ENCODE measurements around the gene SMPD3. TPM values are rescaled to one million over a fixed set of nuclear protein-coding genes. Genes with fewer than 3 reads are reported as not detected.

Gene SMPD3
- total RNA-seq, 1 experiment from 2014 or later: 1.4 TPM

GRCh38 chr16:68416057-68417046 is 32.0 kb downstream of the SMPD3 start (continued):
- TF ChIP-seq ZMAT4 (CRISPR knock-in tag; IDR thresholded peaks at IDR 0.05): no peak
- no peak for TF ChIP-seq MAX (CRISPR knock-in tag; IDR thresholded peaks at IDR 0.05)

GRCh38 chr16:68414581-68414980 is 33.7 kb downstream of the SMPD3 start:
- no peak for DNase-seq (ENCODE audit: low spot score)
- H3K27ac Mint-ChIP-seq: no peak overlapping the region
- H3K9me3 Mint-ChIP-seq: no peaks in the 10 kb centered on the region
- ChIA-PET CTCF (no interaction called here), POLR2A (no interaction called here)
- TF ChIP-seq RORB (CRISPR knock-in tag; IDR thresholded peaks at IDR 0.05) (no peak), ZNF416 (CRISPR knock-in tag; IDR thresholded peaks at IDR 0.05) (no peak), CREM (CRISPR knock-in tag; IDR thresholded peaks at IDR 0.05) (no peak), MXD4 (CRISPR knock-in tag; IDR thresholded peaks at IDR 0.05; ENCODE audit: borderline replicate concordance) (no peak), SMAD4 (CRISPR knock-in tag; IDR thresholded peaks at IDR 0.05) (no peak), ZNF263 (CRISPR knock-in tag; IDR thresholded peaks at IDR 0.05; ENCODE audit: low read depth) (no peak), JUN (CRISPR knock-in tag; IDR thresholded peaks at IDR 0.05) (no peak), ZNF512 (CRISPR knock-in tag; IDR thresholded peaks at IDR 0.05; ENCODE audit: borderline replicate concordance) (no peak), NFYB (CRISPR knock-in tag; conservative IDR thresholded peaks at IDR 0.05; ENCODE audit: low read depth) (no peak), NR2C2 (CRISPR knock-in tag; IDR thresholded peaks at IDR 0.05) (no peak), ESRRA (CRISPR knock-in tag; IDR thresholded peaks at IDR 0.05; ENCODE audit: borderline replicate concordance) (no peak), PRRX2 (CRISPR knock-in tag; IDR thresholded peaks at IDR 0.05) (no peak)
- H3K4me1 Mint-ChIP-seq: no peaks in the 10 kb centered on the region
- H3K27me3 Mint-ChIP-seq (ENCODE audit: low read depth): no peaks in the 10 kb centered on the region; the same call in 1 of the 2 replicates
- no peaks in the 10 kb centered on the region for H3K36me3 Mint-ChIP-seq
- no peak for ATAC-seq
- no peak overlapping the region for H3K4me3 Mint-ChIP-seq

- no peaks in the 10 kb centered on the region for H3K9me3 Mint-ChIP-seq
- DNase-seq (ENCODE audit: low spot score) (no peak), ATAC-seq (no peak)
- no peak overlapping the region for H3K4me3 Mint-ChIP-seq
- H3K27me3 Mint-ChIP-seq (ENCODE audit: low read depth): no peaks in the 10 kb centered on the region
- CTCF ChIA-PET: interaction anchor here (0.8 kb wide), 1 partner anchor 25 kb away, joined by 4 read pairs; no protein-coding TSS in a partner anchor
- POLR2A ChIA-PET: no interaction called here
- H3K27ac Mint-ChIP-seq: no peak overlapping the region
- no peaks in the 10 kb centered on the region for H3K36me3 Mint-ChIP-seq
- peaks cover 9% of the 10 kb centered on the region for H3K4me1 Mint-ChIP-seq
- TF ChIP-seq E2F4 (CRISPR knock-in tag; IDR thresholded peaks at IDR 0.05; ENCODE audit: borderline replicate concordance, low read depth) (no peak), IRF1 (CRISPR knock-in tag; IDR thresholded peaks at IDR 0.05) (no peak), ZNF263 (CRISPR knock-in tag; IDR thresholded peaks at IDR 0.05; ENCODE audit: low read depth) (no peak), TEAD4 (CRISPR knock-in tag; IDR thresholded peaks at IDR 0.05) (no peak), JAZF1 (CRISPR knock-in tag; IDR thresholded peaks at IDR 0.05) (no peak), ZMAT4 (CRISPR knock-in tag; IDR thresholded peaks at IDR 0.05) (no peak), ATF6 (CRISPR knock-in tag; IDR thresholded peaks at IDR 0.05) (no peak), IRF2 (CRISPR knock-in tag; IDR thresholded peaks at IDR 0.05; ENCODE audit: borderline replicate concordance, low read depth) (no peak), HMGXB4 (CRISPR knock-in tag; IDR thresholded peaks at IDR 0.05) (no peak)
Measured at GRCh38 chr16:68412061-68412460, 36.2 kb downstream of the SMPD3 start.

All from WTC11 (cell line).